ENCODE data around the gene ADAMTS18. TPM values are rescaled to one million over a fixed set of nuclear protein-coding genes. Genes with fewer than 3 reads are reported as not detected.
A peak's percentile ranks its signal among the peaks of the same experiment; 100 is the strongest.

The ADAMTS18 gene
- total and polyA plus RNA-seq, 2 donors from 2014 or later = 0.06 to 0.60 TPM

DNA sequence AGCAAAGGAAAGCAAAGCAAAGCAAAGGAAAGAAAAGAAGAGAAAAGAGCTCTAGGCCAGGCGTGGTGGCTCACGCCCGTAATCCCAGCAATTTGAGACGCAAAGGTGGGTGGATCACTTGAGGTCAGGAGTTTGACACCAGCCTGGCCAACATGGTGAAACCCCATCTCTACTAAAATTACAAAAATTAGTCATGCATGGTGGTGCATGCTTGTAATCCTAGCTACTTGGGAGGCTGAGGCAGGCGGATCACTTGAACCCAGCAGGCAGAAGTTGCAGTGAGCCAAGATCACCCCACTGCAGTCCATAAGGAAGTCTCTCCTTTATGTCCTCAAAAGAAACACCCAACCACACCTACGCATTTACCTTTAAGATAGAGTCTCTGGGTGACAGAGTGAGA is 70.1 kb downstream of the ADAMTS18 start:
- FAIRE-seq (no peak), DNase-seq (no peak)
- Histone ChIP-seq H3K27me3 (ENCODE audit: control insufficient read depth, insufficient read depth, low read length) (no peaks in the 10 kb centered on the region), H3K9me3 (ENCODE audit: control insufficient read depth in 2 of 3, insufficient read depth in 1 of 3, low read length in 3 of 3) (no peaks in the 10 kb centered on the region), H3K36me3 (ENCODE audit: control insufficient read depth in 2 of 3, insufficient read depth in 3 of 3, low read length in 3 of 3) (no peaks in the 10 kb centered on the region), H3K9ac (ENCODE audit: low read length in 3 of 3) (no peak overlapping the region), H3K4me1 (ENCODE audit: control insufficient read depth in 2 of 3, insufficient read depth in 2 of 3, low read depth in 1 of 3, low read length in 3 of 3) (no peaks in the 10 kb centered on the region), H3K27ac (ENCODE audit: low read depth in 2 of 2, low read length in 2 of 2) (no peak overlapping the region), H3K4me3 (ENCODE audit: low read length in 3 of 3) (no peak overlapping the region)
- intact Hi-C loops (cut with DNase I) = no loop called here
- TF ChIP-seq, protein P1, sequence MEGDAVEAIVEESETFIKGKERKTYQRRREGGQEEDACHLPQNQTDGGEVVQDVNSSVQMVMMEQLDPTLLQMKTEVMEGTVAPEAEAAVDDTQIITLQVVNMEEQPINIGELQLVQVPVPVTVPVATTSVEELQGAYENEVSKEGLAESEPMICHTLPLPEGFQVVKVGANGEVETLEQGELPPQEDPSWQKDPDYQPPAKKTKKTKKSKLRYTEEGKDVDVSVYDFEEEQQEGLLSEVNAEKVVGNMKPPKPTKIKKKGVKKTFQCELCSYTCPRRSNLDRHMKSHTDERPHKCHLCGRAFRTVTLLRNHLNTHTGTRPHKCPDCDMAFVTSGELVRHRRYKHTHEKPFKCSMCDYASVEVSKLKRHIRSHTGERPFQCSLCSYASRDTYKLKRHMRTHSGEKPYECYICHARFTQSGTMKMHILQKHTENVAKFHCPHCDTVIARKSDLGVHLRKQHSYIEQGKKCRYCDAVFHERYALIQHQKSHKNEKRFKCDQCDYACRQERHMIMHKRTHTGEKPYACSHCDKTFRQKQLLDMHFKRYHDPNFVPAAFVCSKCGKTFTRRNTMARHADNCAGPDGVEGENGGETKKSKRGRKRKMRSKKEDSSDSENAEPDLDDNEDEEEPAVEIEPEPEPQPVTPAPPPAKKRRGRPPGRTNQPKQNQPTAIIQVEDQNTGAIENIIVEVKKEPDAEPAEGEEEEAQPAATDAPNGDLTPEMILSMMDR (IDR thresholded peaks at IDR 0.05; ENCODE audit: borderline replicate concordance, extremely low read depth, insufficient read depth) = no peak

DNA sequence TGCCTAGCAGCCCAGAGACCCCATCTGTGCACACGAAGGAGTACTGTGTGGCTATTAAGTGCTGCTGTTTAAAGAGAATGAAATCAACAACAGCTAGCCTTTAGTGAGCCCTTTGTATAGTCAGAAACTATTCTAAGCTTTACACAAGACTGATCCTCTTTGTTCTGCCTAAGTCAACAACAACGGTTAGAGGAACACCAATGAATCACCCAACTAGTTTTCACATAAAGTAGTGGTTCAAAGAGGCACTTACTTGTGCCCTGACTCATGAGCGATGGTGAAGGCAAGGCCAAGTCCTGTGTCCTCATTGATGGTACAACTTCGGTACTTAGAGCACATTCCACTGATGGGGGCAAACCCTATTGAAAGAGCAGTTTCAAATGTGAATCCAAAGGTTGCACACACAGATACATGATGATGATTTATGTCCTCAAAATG is 75.8 kb downstream of the ADAMTS18 start:
- intact Hi-C loops (cut with DNase I) = no loop called here
- H3K36me3 ChIP-seq (ENCODE audit: control insufficient read depth in 2 of 3, insufficient read depth in 3 of 3, low read length in 3 of 3) = no peaks in the 10 kb centered on the region
- H3K27me3 ChIP-seq (ENCODE audit: control insufficient read depth, insufficient read depth, low read length) = no peaks in the 10 kb centered on the region
- FAIRE-seq = no peak
- H3K4me3 ChIP-seq (ENCODE audit: low read length in 3 of 3) = no peak overlapping the region
- H3K4me1 ChIP-seq (ENCODE audit: control insufficient read depth in 2 of 3, insufficient read depth in 2 of 3, low read depth in 1 of 3, low read length in 3 of 3) = no peaks in the 10 kb centered on the region
- no peaks in the 10 kb centered on the region for H3K9me3 ChIP-seq (ENCODE audit: control insufficient read depth in 2 of 3, insufficient read depth in 1 of 3, low read length in 3 of 3)
- peak in 2 of 5 donors; percentile 21 to 38 for DNase-seq
- H3K9ac ChIP-seq (ENCODE audit: low read length in 3 of 3) = no peak overlapping the region
- TF ChIP-seq, protein P1 (IDR thresholded peaks at IDR 0.05; ENCODE audit: borderline replicate concordance, extremely low read depth, insufficient read depth) = no peak
- H3K27ac ChIP-seq (ENCODE audit: low read depth in 2 of 2, low read length in 2 of 2) = no peak overlapping the region

DNA sequence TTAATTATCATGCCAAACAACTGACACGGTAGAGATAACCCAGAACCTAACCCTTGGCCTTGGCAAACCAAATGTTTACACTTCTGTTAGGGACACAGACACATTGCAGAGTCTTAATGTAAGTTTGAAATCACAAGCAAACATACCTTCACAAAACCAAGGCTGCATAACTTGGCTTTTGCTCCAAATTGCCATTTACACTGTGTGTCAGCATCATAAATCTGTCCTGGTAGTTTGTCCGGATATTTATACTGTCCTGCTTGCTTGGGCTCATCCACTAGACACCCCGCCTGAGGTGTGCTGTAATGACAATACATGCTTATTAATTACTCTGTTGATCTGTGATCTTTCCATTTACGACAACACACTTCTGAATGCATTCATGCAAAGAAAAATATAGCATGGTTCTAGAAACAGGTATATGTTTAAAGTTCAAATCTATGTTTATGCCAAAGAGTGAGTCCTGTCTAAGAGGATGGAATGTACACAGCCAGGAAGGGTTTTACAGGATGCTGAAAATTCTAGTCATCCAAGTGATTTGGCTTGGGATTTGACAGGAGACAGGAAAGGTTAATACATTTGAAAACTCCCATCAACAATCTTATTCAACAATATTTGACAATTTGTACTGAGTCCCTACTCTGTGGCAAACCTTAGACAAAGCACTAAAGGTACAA is 81.1 kb downstream of the ADAMTS18 start:
- no peaks in the 10 kb centered on the region for H3K36me3 ChIP-seq (ENCODE audit: control insufficient read depth in 2 of 3, insufficient read depth in 3 of 3, low read length in 3 of 3)
- H3K9me3 ChIP-seq (ENCODE audit: control insufficient read depth in 2 of 3, insufficient read depth in 1 of 3, low read length in 3 of 3) = no peaks in the 10 kb centered on the region
- FAIRE-seq = no peak
- TF ChIP-seq, protein P1 (IDR thresholded peaks at IDR 0.05; ENCODE audit: borderline replicate concordance, extremely low read depth, insufficient read depth) = no peak
- intact Hi-C loops (cut with DNase I) = no loop called here
- H3K27ac ChIP-seq (ENCODE audit: low read depth in 2 of 2, low read length in 2 of 2) = no peak overlapping the region
- peak in 2 of 5 donors; percentile 40 to 60 for DNase-seq
- H3K4me1 ChIP-seq (ENCODE audit: control insufficient read depth in 2 of 3, insufficient read depth in 2 of 3, low read depth in 1 of 3, low read length in 3 of 3) = no peaks in the 10 kb centered on the region
- no peak overlapping the region for H3K4me3 ChIP-seq (ENCODE audit: low read length in 3 of 3)
- no peak overlapping the region for H3K9ac ChIP-seq (ENCODE audit: low read length in 3 of 3)
- no peaks in the 10 kb centered on the region for H3K27me3 ChIP-seq (ENCODE audit: control insufficient read depth, insufficient read depth, low read length)

All from kidney (tissue), 14 donors.